ENCODE measurements around the gene GIMAP2. TPM values are rescaled to one million over a fixed set of nuclear protein-coding genes. Genes with fewer than 3 reads are reported as not detected.
A peak's percentile ranks its signal among the peaks of the same experiment; 100 is the strongest.

Gene GIMAP2
- polyA plus RNA-seq, 3 donors: 45.6 to 63.8 (median 47.0) TPM

DNA sequence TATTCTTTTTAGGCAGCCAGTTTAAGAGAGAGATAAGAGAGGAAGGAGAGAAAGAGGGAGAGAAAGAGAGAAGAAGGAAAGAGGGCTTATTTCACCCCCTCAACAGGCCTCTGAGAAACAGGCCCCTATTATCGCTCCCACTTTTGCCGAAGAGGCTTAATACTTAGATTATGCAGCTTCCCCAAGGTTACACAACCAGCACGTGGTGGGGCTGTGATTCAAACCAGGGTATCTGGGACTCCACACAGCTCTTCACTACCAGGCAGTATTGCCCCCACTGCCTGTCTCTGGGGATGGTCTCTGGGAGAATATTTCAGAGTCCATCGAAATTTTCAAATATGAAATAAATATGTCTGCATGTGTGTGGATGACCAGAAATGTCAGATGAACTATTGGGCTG is 33.9 kb downstream of the GIMAP2 start:
- H3K79me2 ChIP-seq (ENCODE audit: insufficient read depth, low read length): peaks cover 81% of the 10 kb centered on the region
- H3K27me3 ChIP-seq (ENCODE audit: control insufficient read depth in 2 of 2, insufficient read depth in 2 of 2, low read length in 2 of 2): no peaks in the 10 kb centered on the region
- Mint-ChIP-seq H3K4me3 (peak overlapping the region; percentile 95 to 99), H3K27ac (peak overlapping the region; percentile 46 to 86 (median 78)), H3K27me3 (ENCODE audit: low read depth in 3 of 3) (peaks cover 0 to 3% (median 0%) of the 10 kb centered on the region in 3 donors), H3K9me3 (peaks cover 0 to 3% (median 0%) of the 10 kb centered on the region in 7 donors), H3K4me1 (peaks cover 77% of the 10 kb centered on the region), H3K36me3 (peaks cover 57 to 59% of the 10 kb centered on the region in 2 donors)
- no peaks in the 10 kb centered on the region for H3K9me3 ChIP-seq (replicated peaks in 1 of 2; ENCODE audit: control insufficient read depth in 1 of 2, insufficient read depth in 1 of 2, low read length in 2 of 2)
- H3K27ac ChIP-seq (ENCODE audit: low read depth in 1 of 2, low read length in 2 of 2): peak overlapping the region in 1 of 2 donors; percentile 87
- H3K9ac ChIP-seq (ENCODE audit: insufficient read depth, low read length, poor library complexity, severe bottlenecking): peak overlapping the region; percentile 74
- DNase-seq: peak in 2 of 3 donors; percentile 36 to 53
- TF ChIP-seq, protein P1, sequence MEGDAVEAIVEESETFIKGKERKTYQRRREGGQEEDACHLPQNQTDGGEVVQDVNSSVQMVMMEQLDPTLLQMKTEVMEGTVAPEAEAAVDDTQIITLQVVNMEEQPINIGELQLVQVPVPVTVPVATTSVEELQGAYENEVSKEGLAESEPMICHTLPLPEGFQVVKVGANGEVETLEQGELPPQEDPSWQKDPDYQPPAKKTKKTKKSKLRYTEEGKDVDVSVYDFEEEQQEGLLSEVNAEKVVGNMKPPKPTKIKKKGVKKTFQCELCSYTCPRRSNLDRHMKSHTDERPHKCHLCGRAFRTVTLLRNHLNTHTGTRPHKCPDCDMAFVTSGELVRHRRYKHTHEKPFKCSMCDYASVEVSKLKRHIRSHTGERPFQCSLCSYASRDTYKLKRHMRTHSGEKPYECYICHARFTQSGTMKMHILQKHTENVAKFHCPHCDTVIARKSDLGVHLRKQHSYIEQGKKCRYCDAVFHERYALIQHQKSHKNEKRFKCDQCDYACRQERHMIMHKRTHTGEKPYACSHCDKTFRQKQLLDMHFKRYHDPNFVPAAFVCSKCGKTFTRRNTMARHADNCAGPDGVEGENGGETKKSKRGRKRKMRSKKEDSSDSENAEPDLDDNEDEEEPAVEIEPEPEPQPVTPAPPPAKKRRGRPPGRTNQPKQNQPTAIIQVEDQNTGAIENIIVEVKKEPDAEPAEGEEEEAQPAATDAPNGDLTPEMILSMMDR (IDR thresholded peaks at IDR 0.05): no peak
- peaks cover 61% of the 10 kb centered on the region for H4K20me1 ChIP-seq (ENCODE audit: insufficient read depth, low read length)
- H3K36me3 ChIP-seq (replicated peaks in 1 of 2; ENCODE audit: control insufficient read depth in 1 of 2, insufficient read depth in 2 of 2, low read length in 2 of 2): peaks cover 42 to 59% of the 10 kb centered on the region in 2 donors
- intact Hi-C loops (cut with micrococcal nuclease): no loop called here
- H3K4me3 ChIP-seq (replicated peaks in 1 of 3; ENCODE audit: low read depth in 2 of 3, low read length in 3 of 3): peak overlapping the region in 2 of 3 experiments; percentile 98 to 100
- peak overlapping the region; percentile 86 for H3K4me2 ChIP-seq (replicated peaks; ENCODE audit: extremely low read depth, low read length, poor library complexity, severe bottlenecking)
- H3K4me1 ChIP-seq (ENCODE audit: control insufficient read depth in 1 of 2, insufficient read depth in 2 of 2, low read length in 2 of 2): peaks cover 55 to 62% of the 10 kb centered on the region in 2 donors
- no peak overlapping the region for H2AFZ ChIP-seq (ENCODE audit: insufficient read depth, low read depth, low read length, poor library complexity, severe bottlenecking)
- WGBS (ENCODE audit: insufficient coverage): 30% methylated on average over 2 of the region's 4 CpGs

DNA sequence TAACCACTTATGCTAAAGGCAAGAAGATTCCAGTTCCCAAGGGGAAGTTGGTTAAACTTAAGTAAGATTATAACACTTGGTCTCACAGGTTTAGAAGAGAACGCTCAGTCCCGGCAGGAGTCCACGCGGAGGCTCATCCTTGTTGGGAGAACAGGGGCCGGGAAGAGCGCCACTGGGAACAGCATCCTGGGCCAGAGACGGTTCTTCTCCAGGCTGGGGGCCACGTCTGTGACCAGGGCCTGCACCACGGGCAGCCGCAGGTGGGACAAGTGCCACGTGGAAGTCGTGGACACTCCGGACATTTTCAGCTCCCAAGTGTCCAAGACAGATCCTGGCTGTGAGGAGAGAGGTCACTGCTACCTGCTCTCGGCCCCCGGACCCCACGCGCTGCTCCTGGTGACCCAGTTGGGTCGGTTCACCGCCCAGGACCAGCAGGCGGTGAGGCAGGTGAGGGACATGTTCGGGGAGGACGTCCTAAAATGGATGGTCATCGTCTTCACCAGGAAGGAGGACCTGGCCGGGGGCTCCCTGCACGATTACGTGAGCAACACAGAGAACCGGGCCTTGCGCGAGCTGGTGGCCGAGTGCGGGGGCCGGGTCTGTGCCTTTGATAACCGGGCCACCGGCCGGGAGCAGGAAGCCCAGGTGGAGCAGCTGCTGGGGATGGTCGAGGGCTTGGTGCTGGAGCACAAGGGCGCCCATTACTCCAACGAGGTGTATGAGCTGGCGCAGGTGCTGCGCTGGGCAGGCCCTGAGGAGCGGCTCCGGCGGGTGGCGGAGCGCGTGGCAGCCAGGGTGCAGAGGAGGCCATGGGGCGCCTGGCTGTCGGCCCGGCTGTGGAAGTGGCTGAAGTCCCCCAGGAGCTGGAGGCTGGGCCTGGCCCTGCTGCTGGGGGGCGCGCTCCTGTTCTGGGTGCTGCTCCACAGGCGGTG is 34.7 kb downstream of the GIMAP2 start:
- Mint-ChIP-seq H3K27me3 (ENCODE audit: low read depth in 3 of 3) (peaks cover 0 to 3% (median 0%) of the 10 kb centered on the region in 3 donors), H3K4me3 (no peak overlapping the region), H3K9me3 (peaks cover 0 to 2% (median 0%) of the 10 kb centered on the region in 7 donors), H3K4me1 (peaks cover 73% of the 10 kb centered on the region), H3K36me3 (peaks cover 59 to 66% of the 10 kb centered on the region in 2 donors), H3K27ac (peak overlapping the region in 5 of 7 donors; percentile 7 to 83 (median 45))
- H3K79me2 ChIP-seq (ENCODE audit: insufficient read depth, low read length): peaks cover 81% of the 10 kb centered on the region
- H3K4me2 ChIP-seq (replicated peaks; ENCODE audit: extremely low read depth, low read length, poor library complexity, severe bottlenecking): peak overlapping the region; percentile 86
- peak overlapping the region in 1 of 3 experiments; percentile 98 for H3K4me3 ChIP-seq (replicated peaks in 1 of 3; ENCODE audit: low read depth in 2 of 3, low read length in 3 of 3)
- WGBS (ENCODE audit: insufficient coverage): 96% methylated on average over 52 of the region's 52 CpGs
- peaks cover 42 to 63% of the 10 kb centered on the region in 2 donors for H3K36me3 ChIP-seq (replicated peaks in 1 of 2; ENCODE audit: control insufficient read depth in 1 of 2, insufficient read depth in 2 of 2, low read length in 2 of 2)
- TF ChIP-seq, protein P1 (IDR thresholded peaks at IDR 0.05): no peak
- intact Hi-C loops (cut with micrococcal nuclease): no loop called here
- H2AFZ ChIP-seq (ENCODE audit: insufficient read depth, low read depth, low read length, poor library complexity, severe bottlenecking): no peak overlapping the region
- DNase-seq: no peak
- peaks cover 68% of the 10 kb centered on the region for H4K20me1 ChIP-seq (ENCODE audit: insufficient read depth, low read length)
- H3K27me3 ChIP-seq (ENCODE audit: control insufficient read depth in 2 of 2, insufficient read depth in 2 of 2, low read length in 2 of 2): no peaks in the 10 kb centered on the region
- H3K4me1 ChIP-seq (ENCODE audit: control insufficient read depth in 1 of 2, insufficient read depth in 2 of 2, low read length in 2 of 2): peaks cover 53 to 58% of the 10 kb centered on the region in 2 donors
- H3K9me3 ChIP-seq (replicated peaks in 1 of 2; ENCODE audit: control insufficient read depth in 1 of 2, insufficient read depth in 1 of 2, low read length in 2 of 2): no peaks in the 10 kb centered on the region
- H3K27ac ChIP-seq (ENCODE audit: low read depth in 1 of 2, low read length in 2 of 2): peak overlapping the region in 1 of 2 donors; percentile 87
- H3K9ac ChIP-seq (ENCODE audit: insufficient read depth, low read length, poor library complexity, severe bottlenecking): peak overlapping the region; percentile 16

All from CD14-positive monocyte (primary cell).